C4-2B (cell line): ENCODE data around the gene CDC42EP1.

ENCODE experiments used
- H3K27ac ChIP-seq: fragments of 450-650 bp; 2 replicates; pipeline ENCODE4 v1.5.1; 2017
- ZFX ChIP-seq: fragments of 450-650 bp; IDR thresholded peaks from 2 replicates; pipeline ENCODE4 v1.6.1; 2017
- TF ChIP-seq, protein P1 (sequence below): fragments of 450-650 bp; conservative IDR thresholded peaks from 2 replicates; pipeline ENCODE4 v1.5.1; 2017; ENCODE audit warnings: mild to moderate bottlenecking

The CDC42EP1 gene

DNA sequence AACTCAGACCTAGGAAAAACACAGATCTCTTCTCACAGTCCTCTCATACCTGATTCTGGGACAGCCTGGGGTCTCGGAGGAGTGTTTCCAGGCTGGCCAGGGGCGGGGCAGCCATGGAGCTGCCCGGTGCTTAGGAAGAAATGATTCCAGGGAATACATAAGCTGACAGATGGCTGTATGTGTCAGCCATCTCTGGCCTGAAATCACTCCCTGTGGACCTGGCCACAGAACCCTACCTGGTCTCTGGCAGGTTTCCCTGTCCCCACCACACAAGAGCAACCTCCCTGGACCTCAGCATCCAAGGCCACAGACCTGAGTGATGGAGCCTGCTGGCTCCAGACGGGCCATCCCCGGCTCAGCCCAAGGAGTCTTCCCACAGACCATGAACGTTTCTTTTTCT lies 58.4 kb downstream of the CDC42EP1 start:
- H3K27ac ChIP-seq: no peak overlapping the region
- TF ChIP-seq, protein P1, sequence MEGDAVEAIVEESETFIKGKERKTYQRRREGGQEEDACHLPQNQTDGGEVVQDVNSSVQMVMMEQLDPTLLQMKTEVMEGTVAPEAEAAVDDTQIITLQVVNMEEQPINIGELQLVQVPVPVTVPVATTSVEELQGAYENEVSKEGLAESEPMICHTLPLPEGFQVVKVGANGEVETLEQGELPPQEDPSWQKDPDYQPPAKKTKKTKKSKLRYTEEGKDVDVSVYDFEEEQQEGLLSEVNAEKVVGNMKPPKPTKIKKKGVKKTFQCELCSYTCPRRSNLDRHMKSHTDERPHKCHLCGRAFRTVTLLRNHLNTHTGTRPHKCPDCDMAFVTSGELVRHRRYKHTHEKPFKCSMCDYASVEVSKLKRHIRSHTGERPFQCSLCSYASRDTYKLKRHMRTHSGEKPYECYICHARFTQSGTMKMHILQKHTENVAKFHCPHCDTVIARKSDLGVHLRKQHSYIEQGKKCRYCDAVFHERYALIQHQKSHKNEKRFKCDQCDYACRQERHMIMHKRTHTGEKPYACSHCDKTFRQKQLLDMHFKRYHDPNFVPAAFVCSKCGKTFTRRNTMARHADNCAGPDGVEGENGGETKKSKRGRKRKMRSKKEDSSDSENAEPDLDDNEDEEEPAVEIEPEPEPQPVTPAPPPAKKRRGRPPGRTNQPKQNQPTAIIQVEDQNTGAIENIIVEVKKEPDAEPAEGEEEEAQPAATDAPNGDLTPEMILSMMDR: no peak
- no peak for TF ChIP-seq ZFX
